ENCODE results near the gene CCNG2.

Gene CCNG2

DNA sequence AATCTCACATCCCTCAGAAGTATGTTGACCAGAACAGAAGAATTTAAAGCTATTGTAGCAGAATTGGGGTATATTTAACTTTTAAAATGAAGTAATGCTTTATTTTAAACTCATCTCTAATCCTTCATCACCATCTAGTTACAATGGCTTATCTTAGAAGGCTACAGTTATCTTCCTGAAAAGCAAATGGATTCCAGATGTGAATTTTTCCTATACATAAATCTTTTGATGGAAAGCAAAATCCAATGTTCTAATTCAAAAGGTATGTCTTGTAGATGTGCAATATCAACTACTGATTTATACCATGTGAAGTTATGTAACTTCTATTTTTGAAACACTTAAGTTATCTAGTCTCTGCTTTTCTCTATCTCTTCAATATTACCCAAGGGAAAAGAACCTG lies 47.6 kb downstream of the CCNG2 start:
- DNase-seq (ENCODE audit: low read depth): no peak

DNA sequence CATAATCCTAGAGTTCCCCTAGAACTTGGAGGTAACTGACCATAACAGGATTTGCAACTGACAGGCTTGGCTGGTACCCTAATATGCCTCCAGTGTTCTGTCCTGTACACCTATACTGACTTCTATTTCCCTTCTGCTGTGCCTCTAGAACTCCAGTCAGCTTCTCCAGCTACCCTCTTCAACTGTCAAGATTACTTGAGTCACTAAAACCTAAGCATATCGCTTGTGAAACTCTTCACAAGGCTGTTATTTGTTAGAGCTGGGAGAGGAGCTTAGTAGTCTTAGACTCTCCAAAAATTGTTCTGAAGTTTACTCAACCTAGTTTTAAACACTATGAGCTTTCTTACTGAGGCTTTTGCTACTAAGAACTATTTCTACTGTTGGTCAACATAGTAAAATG lies 52.0 kb downstream of the CCNG2 start:
- no peak for DNase-seq (ENCODE audit: low read depth)

DNA sequence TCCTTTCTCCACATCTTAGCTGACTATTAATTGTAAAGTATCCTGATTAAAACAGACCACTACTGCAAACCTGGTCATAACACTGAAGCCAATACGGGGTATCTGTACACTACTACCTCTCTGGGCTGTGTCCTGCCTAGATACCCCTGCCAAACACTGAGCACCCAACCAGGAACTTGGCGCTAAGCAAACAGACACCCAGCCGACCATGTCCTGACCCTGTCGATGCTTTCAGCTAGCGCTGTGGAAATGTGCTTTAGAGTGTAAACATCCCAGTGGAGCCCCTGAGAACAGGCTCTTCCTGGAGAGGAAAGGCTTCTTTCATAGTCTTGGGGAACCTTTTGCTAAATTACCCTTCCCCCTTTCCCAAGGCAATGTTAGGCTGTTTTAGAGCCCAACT lies 52.9 kb downstream of the CCNG2 start:
- DNase-seq (ENCODE audit: low read depth): no peak

DNA sequence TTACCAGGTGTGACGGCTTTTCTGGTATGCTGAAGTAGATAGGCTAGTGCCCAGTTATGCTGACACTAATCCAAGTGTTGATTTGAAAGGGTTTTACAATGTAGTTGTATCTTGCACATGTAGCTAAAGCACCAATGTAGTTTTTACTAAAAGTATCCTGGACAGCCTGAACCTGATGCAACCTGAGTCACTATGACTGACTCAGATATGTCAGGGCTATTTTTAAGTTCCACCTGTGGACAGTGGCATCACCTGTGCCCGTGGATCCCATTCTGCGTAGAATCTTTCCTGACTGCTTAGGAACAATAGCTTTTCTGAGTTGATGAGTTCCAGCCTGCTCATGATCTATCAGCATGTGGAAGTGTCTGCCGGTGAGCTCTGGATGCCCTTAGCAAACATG lies 58.1 kb downstream of the CCNG2 start:
- DNase-seq (ENCODE audit: low read depth): no peak

DNA sequence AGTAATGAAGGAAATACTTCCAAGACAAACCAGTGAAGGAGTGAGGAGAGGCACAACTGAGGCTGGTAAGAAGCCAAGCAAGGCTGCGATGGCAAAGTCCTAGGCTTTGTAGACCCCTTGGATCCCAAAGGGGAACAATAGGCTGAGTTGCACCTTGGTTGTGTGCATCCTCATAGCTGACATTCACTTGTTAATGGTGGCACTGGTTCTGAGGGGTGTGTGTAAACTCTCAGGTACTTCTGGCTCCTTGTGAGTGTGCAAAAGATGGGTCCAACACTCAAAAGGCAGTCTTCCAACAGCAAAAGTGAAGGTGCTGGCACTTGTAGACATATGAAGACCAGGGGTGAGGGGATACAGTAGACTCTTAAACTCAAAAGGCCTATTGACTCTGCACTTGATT lies 60.5 kb downstream of the CCNG2 start:
- DNase-seq (ENCODE audit: low read depth): no peak

DNA sequence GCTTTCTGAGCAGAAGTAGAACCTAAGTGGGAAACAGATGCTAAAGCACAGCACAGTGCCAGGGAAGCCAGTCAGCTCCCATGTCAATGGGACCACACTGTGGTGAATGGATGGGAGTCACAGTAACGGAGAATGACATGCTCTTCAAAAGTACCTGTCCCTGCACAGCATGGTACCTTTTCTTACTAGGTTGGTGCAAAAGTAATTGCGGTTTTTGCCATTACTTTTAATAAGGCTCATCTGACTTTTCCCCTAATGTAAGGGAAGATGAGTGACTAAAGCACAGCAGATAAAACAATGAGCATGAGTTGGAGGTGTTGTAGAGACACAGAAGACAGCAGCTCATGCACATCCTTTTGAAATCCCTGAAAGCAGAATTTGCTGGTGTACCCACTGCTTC lies 62.3 kb downstream of the CCNG2 start:
- DNase-seq (ENCODE audit: low read depth): no peak
